CD8-positive, alpha-beta memory T cell (primary cell): Measurements from ENCODE around the gene QSOX2. TPM values are rescaled to one million over a fixed set of nuclear protein-coding genes. Genes with fewer than 3 reads are reported as not detected.

Experiments
- CTCF ChIA-PET: fragments of 350-600 bp; sonication (Branson Sonifier 250); formaldehyde crosslinking; loops from one replicate; lab custom pipeline; 2021; ENCODE audit warnings: antibody characterized with exemption; lab: Charles Lee
- POLR2A ChIA-PET: fragments of 350-600 bp; sonication (Branson Sonifier 250); formaldehyde crosslinking; loops from one replicate; lab custom pipeline; 2021; ENCODE audit warnings: antibody characterized with exemption; lab: Charles Lee
- DNase-seq, 5 donors: peaks; one replicate each; pipeline versions ENCODE4 v3.0.0 to v3.0.0-alpha.2; 2020 to 2022; ENCODE audit warnings: mixed read lengths in 1 of 5
- H3K27ac ChIP-seq: one replicate; pipeline ENCODE4 v1.7.0; 2013; ENCODE audit warnings: low read depth, mild to moderate bottlenecking, low read length, moderate library complexity
- H3K27me3 ChIP-seq: 2 replicates; pipeline ENCODE4 v1.7.0; 2013; ENCODE audit warnings: low read length, mild to moderate bottlenecking; ENCODE audit not compliant: insufficient read depth, poor library complexity, severe bottlenecking
- H3K36me3 ChIP-seq: 2 replicates; pipeline ENCODE4 v1.7.0; 2013; ENCODE audit warnings: mild to moderate bottlenecking, low read length, moderate library complexity; ENCODE audit not compliant: insufficient read depth
- H3K4me1 ChIP-seq: 2 replicates; pipeline ENCODE4 v1.7.0; 2013; ENCODE audit warnings: mild to moderate bottlenecking, low read length, moderate library complexity; ENCODE audit not compliant: insufficient read depth
- H3K4me3 ChIP-seq: 2 replicates; pipeline ENCODE4 v1.7.0; 2013; ENCODE audit warnings: mild to moderate bottlenecking, low read length
- H3K9me3 ChIP-seq: 2 replicates; pipeline ENCODE4 v1.7.0; 2013; ENCODE audit warnings: mild to moderate bottlenecking, low read length
- H3K27ac Mint-ChIP-seq, 8 donors: one replicate each; pipeline ENCODE4 v1.8.0; 2020 to 2021; ENCODE audit warnings: mixed read lengths in 8 of 8, mild to moderate bottlenecking in 6 of 8, inconsistent platforms in 3 of 8, moderate library complexity in 3 of 8
- H3K27me3 Mint-ChIP-seq, 2 donors: one replicate each; pipeline ENCODE4 v1.8.0; 2020 to 2021; ENCODE audit warnings: mixed read lengths in 2 of 2, mild to moderate bottlenecking in 1 of 2, moderate library complexity in 1 of 2
- H3K36me3 Mint-ChIP-seq, 3 donors: one replicate each; pipeline ENCODE4 v1.8.0; 2020 to 2021; ENCODE audit warnings: mixed read lengths in 3 of 3, inconsistent platforms in 1 of 3, mild to moderate bottlenecking in 1 of 3
- H3K4me1 Mint-ChIP-seq, 3 donors: one replicate each; pipeline ENCODE4 v1.8.0; 2020 to 2021; ENCODE audit warnings: mixed read lengths in 3 of 3, inconsistent platforms in 1 of 3, mild to moderate bottlenecking in 1 of 3
- H3K4me3 Mint-ChIP-seq, 7 donors: one replicate each; pipeline ENCODE4 v1.8.0; 2020 to 2021; ENCODE audit warnings: mixed read lengths in 7 of 7, mild to moderate bottlenecking in 6 of 7, moderate library complexity in 4 of 7, inconsistent platforms in 2 of 7
- H3K9me3 Mint-ChIP-seq, 5 donors: one replicate each; pipeline ENCODE4 v1.8.0; 2020 to 2022; ENCODE audit warnings: mixed read lengths in 5 of 5, mild to moderate bottlenecking in 3 of 5, moderate library complexity in 2 of 5, inconsistent platforms in 1 of 5
- polyA plus RNA-seq: library from polyadenylated mRNA; unstranded; fragments of 300-500 nt; fragmentation: Illumina TruSeq; gene quantifications from one replicate; pipeline ENCODE4 v1.2.3, GENCODE V29; 2021
- total RNA-seq, 2 experiments: library from RNA; stranded (reverse); gene quantifications; one replicate each; pipeline ENCODE4 v1.2.3, GENCODE V29; 2021

Gene QSOX2
- total and polyA plus RNA-seq, 3 experiments from 2014 or later, result 0.66 to 15.3 (median 14.6) TPM

GRCh38 chr9:136258299-136258625, 12.7 kb upstream of the QSOX2 start:
- H3K4me3 Mint-ChIP-seq, result no peak overlapping the region
- Histone ChIP-seq H3K27me3 (no peaks in the 10 kb centered on the region), H3K36me3 (no peaks in the 10 kb centered on the region), H3K4me3 (no peak overlapping the region), H3K9me3 (no peaks in the 10 kb centered on the region), H3K4me1 (no peaks in the 10 kb centered on the region), H3K27ac (no peak overlapping the region)
- CTCF ChIA-PET, result no interaction called here
- no peaks in the 10 kb centered on the region for H3K9me3 Mint-ChIP-seq
- peaks cover 0 to 3% of the 10 kb centered on the region in 2 donors for H3K27me3 Mint-ChIP-seq
- H3K36me3 Mint-ChIP-seq, result no peaks in the 10 kb centered on the region
- no peaks in the 10 kb centered on the region for H3K4me1 Mint-ChIP-seq
- DNase-seq, result no peak
- H3K27ac Mint-ChIP-seq, result no peak overlapping the region
- POLR2A ChIA-PET, result no interaction called here

- H3K36me3 Mint-ChIP-seq, result no peaks in the 10 kb centered on the region
- no peaks in the 10 kb centered on the region for H3K9me3 Mint-ChIP-seq
- H3K36me3 ChIP-seq, result no peaks in the 10 kb centered on the region
- H3K4me3 Mint-ChIP-seq, result no peak overlapping the region
- ChIA-PET POLR2A (no interaction called here), CTCF (no interaction called here)
- H3K4me1 ChIP-seq, result no peaks in the 10 kb centered on the region
- no peaks in the 10 kb centered on the region for H3K27me3 ChIP-seq
- no peak overlapping the region for H3K27ac Mint-ChIP-seq
- H3K4me3 ChIP-seq, result no peak overlapping the region
- H3K4me1 Mint-ChIP-seq, result no peaks in the 10 kb centered on the region
- no peak for DNase-seq
- H3K27me3 Mint-ChIP-seq, result peaks cover 0 to 3% of the 10 kb centered on the region in 2 donors
- no peaks in the 10 kb centered on the region for H3K9me3 ChIP-seq
- H3K27ac ChIP-seq, result no peak overlapping the region
Measured at GRCh38 chr9:136257381-136258298, 12.0 kb upstream of the QSOX2 start.

DNA sequence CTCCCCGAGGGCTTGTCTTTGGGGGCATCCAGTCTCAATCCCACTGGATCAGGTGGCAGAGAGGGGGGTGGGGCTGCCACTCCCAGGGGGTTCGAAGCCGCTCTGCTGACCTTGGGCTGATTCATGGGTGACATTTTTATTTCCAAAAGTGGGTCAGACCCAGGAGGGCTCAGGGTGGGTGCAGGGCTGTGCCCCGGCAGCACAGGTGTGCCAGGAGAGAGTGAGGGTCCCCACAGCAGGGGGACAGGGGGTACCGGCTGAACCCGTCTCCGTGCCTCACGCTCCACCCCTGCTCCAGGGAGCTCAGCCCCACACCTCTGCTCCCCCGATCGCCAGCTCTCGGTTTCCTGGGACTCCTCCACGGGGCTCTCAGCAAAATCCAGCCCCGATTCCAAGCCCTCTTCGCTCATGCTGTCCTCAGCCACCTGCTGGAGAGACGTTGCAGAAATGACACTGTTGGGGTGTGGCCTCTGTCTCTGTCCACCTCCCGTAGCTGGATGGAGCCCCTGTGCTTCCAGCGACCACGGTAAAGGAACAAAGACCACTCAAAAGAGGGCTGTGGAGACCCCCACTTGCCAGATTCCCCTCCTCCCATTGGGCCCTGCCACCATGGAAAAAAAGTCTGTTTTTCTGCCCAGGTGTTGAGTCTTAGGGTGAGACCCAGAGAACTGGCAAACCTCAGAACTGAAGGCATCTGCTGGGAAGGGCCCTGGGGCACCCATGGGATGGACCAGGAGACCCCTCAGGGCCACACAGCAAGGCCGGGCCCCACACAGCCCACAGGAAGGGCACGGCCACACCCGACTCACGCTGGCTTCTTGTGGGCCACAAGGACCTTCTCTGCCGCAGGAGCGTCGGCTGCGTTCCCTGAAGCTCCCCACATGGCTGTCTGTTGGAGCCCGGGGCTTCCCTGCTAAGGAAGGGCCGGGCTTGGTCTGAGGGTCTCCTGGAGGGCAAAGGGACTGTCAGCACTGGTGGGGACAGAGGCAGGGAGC, 10.6 kb upstream of the QSOX2 start:
- Mint-ChIP-seq H3K4me3 (no peak overlapping the region), H3K9me3 (no peaks in the 10 kb centered on the region), H3K4me1 (no peaks in the 10 kb centered on the region), H3K27me3 (peaks cover 0 to 3% of the 10 kb centered on the region in 2 donors), H3K27ac (no peak overlapping the region), H3K36me3 (no peaks in the 10 kb centered on the region)
- H3K9me3 ChIP-seq, result no peaks in the 10 kb centered on the region
- H3K36me3 ChIP-seq, result no peaks in the 10 kb centered on the region
- POLR2A ChIA-PET, result no interaction called here
- no peaks in the 10 kb centered on the region for H3K4me1 ChIP-seq
- CTCF ChIA-PET, result no interaction called here
- H3K27ac ChIP-seq, result no peak overlapping the region
- no peaks in the 10 kb centered on the region for H3K27me3 ChIP-seq
- no peak for DNase-seq
- no peak overlapping the region for H3K4me3 ChIP-seq

DNA sequence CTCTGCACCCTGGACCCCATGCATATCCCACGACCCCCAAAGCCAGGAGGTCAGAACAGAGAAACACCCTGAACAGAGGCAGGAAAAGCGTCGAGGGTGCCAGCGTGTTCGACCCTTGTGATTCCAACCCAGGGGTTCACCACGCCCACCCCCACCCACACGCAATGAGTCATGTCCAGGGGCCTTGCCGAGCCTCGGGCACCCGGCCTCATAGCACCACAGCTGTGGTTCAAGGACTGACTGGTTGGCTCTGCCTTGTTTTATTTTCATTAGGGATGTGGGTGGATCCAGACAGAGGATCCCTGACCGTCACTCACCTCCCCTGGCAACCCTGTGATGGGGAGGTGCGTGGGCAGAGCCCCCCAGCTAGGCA, 9.5 kb upstream of the QSOX2 start:
- Histone ChIP-seq H3K27ac (no peak overlapping the region), H3K4me1 (no peaks in the 10 kb centered on the region), H3K36me3 (no peaks in the 10 kb centered on the region), H3K9me3 (no peaks in the 10 kb centered on the region), H3K4me3 (no peak overlapping the region), H3K27me3 (no peaks in the 10 kb centered on the region)
- no peak for DNase-seq
- ChIA-PET CTCF (no interaction called here), POLR2A (no interaction called here)
- no peak overlapping the region for H3K4me3 Mint-ChIP-seq
- no peak overlapping the region for H3K27ac Mint-ChIP-seq
- H3K36me3 Mint-ChIP-seq, result no peaks in the 10 kb centered on the region
- H3K27me3 Mint-ChIP-seq, result peaks cover 0 to 3% of the 10 kb centered on the region in 2 donors
- no peaks in the 10 kb centered on the region for H3K4me1 Mint-ChIP-seq
- no peaks in the 10 kb centered on the region for H3K9me3 Mint-ChIP-seq

GRCh38 chr9:136254381-136255165, 9.0 kb upstream of the QSOX2 start:
- Mint-ChIP-seq H3K27ac (no peak overlapping the region), H3K27me3 (peaks cover 0 to 3% of the 10 kb centered on the region in 2 donors), H3K36me3 (no peaks in the 10 kb centered on the region), H3K4me3 (no peak overlapping the region), H3K9me3 (no peaks in the 10 kb centered on the region), H3K4me1 (no peaks in the 10 kb centered on the region)
- POLR2A ChIA-PET, result no interaction called here
- Histone ChIP-seq H3K27ac (no peak overlapping the region), H3K36me3 (no peaks in the 10 kb centered on the region), H3K9me3 (no peaks in the 10 kb centered on the region), H3K27me3 (no peaks in the 10 kb centered on the region), H3K4me1 (no peaks in the 10 kb centered on the region), H3K4me3 (no peak overlapping the region)
- CTCF ChIA-PET, result no interaction called here
- no peak for DNase-seq

GRCh38 chr9:136253246-136254130, 7.9 kb upstream of the QSOX2 start:
- H3K27ac ChIP-seq, result no peak overlapping the region
- no peaks in the 10 kb centered on the region for H3K27me3 ChIP-seq
- no peaks in the 10 kb centered on the region for H3K4me1 ChIP-seq
- no peaks in the 10 kb centered on the region for H3K9me3 ChIP-seq
- H3K4me3 ChIP-seq, result no peak overlapping the region
- no peaks in the 10 kb centered on the region for H3K36me3 ChIP-seq
- Mint-ChIP-seq H3K27me3 (peaks cover 0 to 3% of the 10 kb centered on the region in 2 donors), H3K36me3 (no peaks in the 10 kb centered on the region), H3K27ac (no peak overlapping the region), H3K4me3 (no peak overlapping the region), H3K4me1 (no peaks in the 10 kb centered on the region), H3K9me3 (no peaks in the 10 kb centered on the region)
- DNase-seq, result peak in 1 of 5 donors; percentile 48
- POLR2A ChIA-PET, result no interaction called here
- CTCF ChIA-PET, result no interaction called here

GRCh38 chr9:136252846-136253245, 7.2 kb upstream of the QSOX2 start:
- CTCF ChIA-PET, result no interaction called here
- DNase-seq, result peak in 1 of 5 donors; percentile 38

More at GRCh38 chr9:136252846-136253245, 7.2 kb upstream of the QSOX2 start:
- Histone ChIP-seq H3K27ac (no peak overlapping the region), H3K4me3 (no peak overlapping the region), H3K4me1 (no peaks in the 10 kb centered on the region), H3K9me3 (no peaks in the 10 kb centered on the region), H3K27me3 (no peaks in the 10 kb centered on the region), H3K36me3 (no peaks in the 10 kb centered on the region)
- POLR2A ChIA-PET, result no interaction called here
- Mint-ChIP-seq H3K27me3 (peaks cover 0 to 3% of the 10 kb centered on the region in 2 donors), H3K4me3 (no peak overlapping the region), H3K9me3 (no peaks in the 10 kb centered on the region), H3K36me3 (no peaks in the 10 kb centered on the region), H3K4me1 (no peaks in the 10 kb centered on the region), H3K27ac (no peak overlapping the region)
